ENCODE results near the gene PKP3.
"Not testable (repeated sequence)": the region's sequence is repeated elsewhere in the genome, so short reads cannot be mapped to it uniquely, and the experiment has no call there.

Gene PKP3

GRCh38 chr11:428295-428694, 34.3 kb downstream of the PKP3 start:
- no peak overlapping the region for H3K27ac ChIP-seq (ENCODE audit: low read depth in 2 of 2, low read length in 2 of 2)
- H3K9ac ChIP-seq (ENCODE audit: low read depth in 1 of 2, low read length in 2 of 2) = no peak overlapping the region
- no peaks in the 10 kb centered on the region for H3K4me1 ChIP-seq (ENCODE audit: control insufficient read depth in 2 of 2, insufficient read depth in 2 of 2, low read length in 2 of 2)
- H3K9me3 ChIP-seq (ENCODE audit: control insufficient read depth in 2 of 2, low read length in 2 of 2) = no peaks in the 10 kb centered on the region
- no peak overlapping the region for H3K4me3 ChIP-seq (ENCODE audit: low read length in 2 of 2)
- no peaks in the 10 kb centered on the region for H3K27me3 ChIP-seq (ENCODE audit: control insufficient read depth in 2 of 2, insufficient read depth in 2 of 2, low read length in 2 of 2)
- H3K36me3 ChIP-seq (ENCODE audit: control insufficient read depth in 2 of 2, insufficient read depth in 2 of 2, low read length in 2 of 2) = peaks cover under 1 to 8% of the 10 kb centered on the region in 2 donors

- no peak overlapping the region for H3K4me3 ChIP-seq (ENCODE audit: low read length in 2 of 2)
- no peaks in the 10 kb centered on the region for H3K4me1 ChIP-seq (ENCODE audit: control insufficient read depth in 2 of 2, insufficient read depth in 2 of 2, low read length in 2 of 2)
- no peak overlapping the region for H3K27ac ChIP-seq (ENCODE audit: low read depth in 2 of 2, low read length in 2 of 2)
- H3K9me3 ChIP-seq (ENCODE audit: control insufficient read depth in 2 of 2, low read length in 2 of 2) = no peaks in the 10 kb centered on the region
- H3K27me3 ChIP-seq (ENCODE audit: control insufficient read depth in 2 of 2, insufficient read depth in 2 of 2, low read length in 2 of 2) = no peaks in the 10 kb centered on the region
- peaks cover 0 to 8% of the 10 kb centered on the region in 2 donors for H3K36me3 ChIP-seq (ENCODE audit: control insufficient read depth in 2 of 2, insufficient read depth in 2 of 2, low read length in 2 of 2)
- H3K9ac ChIP-seq (ENCODE audit: low read depth in 1 of 2, low read length in 2 of 2) = no peak overlapping the region
These were observed 35.4 kb downstream of the PKP3 start for GRCh38 chr11:429391-429790.

GRCh38 chr11:429931-430456, 36.0 kb downstream of the PKP3 start:
- Histone ChIP-seq H3K36me3 (ENCODE audit: control insufficient read depth in 2 of 2, insufficient read depth in 2 of 2, low read length in 2 of 2) (peaks cover 0 to 8% of the 10 kb centered on the region in 2 donors), H3K27ac (ENCODE audit: low read depth in 2 of 2, low read length in 2 of 2) (no peak overlapping the region), H3K4me3 (ENCODE audit: low read length in 2 of 2) (no peak overlapping the region), H3K4me1 (ENCODE audit: control insufficient read depth in 2 of 2, insufficient read depth in 2 of 2, low read length in 2 of 2) (no peaks in the 10 kb centered on the region), H3K9ac (ENCODE audit: low read depth in 1 of 2, low read length in 2 of 2) (no peak overlapping the region), H3K27me3 (ENCODE audit: control insufficient read depth in 2 of 2, insufficient read depth in 2 of 2, low read length in 2 of 2) (no peaks in the 10 kb centered on the region), H3K9me3 (ENCODE audit: control insufficient read depth in 2 of 2, low read length in 2 of 2) (no peaks in the 10 kb centered on the region)

- Histone ChIP-seq H3K9ac (ENCODE audit: low read depth in 1 of 2, low read length in 2 of 2) (no peak overlapping the region), H3K4me3 (ENCODE audit: low read length in 2 of 2) (no peak overlapping the region), H3K4me1 (ENCODE audit: control insufficient read depth in 2 of 2, insufficient read depth in 2 of 2, low read length in 2 of 2) (no peaks in the 10 kb centered on the region), H3K36me3 (ENCODE audit: control insufficient read depth in 2 of 2, insufficient read depth in 2 of 2, low read length in 2 of 2) (peaks cover 0 to 8% of the 10 kb centered on the region in 2 donors), H3K9me3 (ENCODE audit: control insufficient read depth in 2 of 2, low read length in 2 of 2) (no peaks in the 10 kb centered on the region), H3K27ac (ENCODE audit: low read depth in 2 of 2, low read length in 2 of 2) (no peak overlapping the region), H3K27me3 (ENCODE audit: control insufficient read depth in 2 of 2, insufficient read depth in 2 of 2, low read length in 2 of 2) (no peaks in the 10 kb centered on the region)
These were observed 37.9 kb downstream of the PKP3 start for GRCh38 chr11:431921-432320.

- Histone ChIP-seq H3K4me3 (ENCODE audit: low read length in 2 of 2) (no peak overlapping the region), H3K36me3 (ENCODE audit: control insufficient read depth in 2 of 2, insufficient read depth in 2 of 2, low read length in 2 of 2) (peaks cover 0 to 5% of the 10 kb centered on the region in 2 donors), H3K9ac (ENCODE audit: low read depth in 1 of 2, low read length in 2 of 2) (no peak overlapping the region), H3K4me1 (ENCODE audit: control insufficient read depth in 2 of 2, insufficient read depth in 2 of 2, low read length in 2 of 2) (no peaks in the 10 kb centered on the region), H3K9me3 (ENCODE audit: control insufficient read depth in 2 of 2, low read length in 2 of 2) (no peaks in the 10 kb centered on the region), H3K27ac (ENCODE audit: low read depth in 2 of 2, low read length in 2 of 2) (no peak overlapping the region), H3K27me3 (ENCODE audit: control insufficient read depth in 2 of 2, insufficient read depth in 2 of 2, low read length in 2 of 2) (no peaks in the 10 kb centered on the region)
These were observed 38.6 kb downstream of the PKP3 start for GRCh38 chr11:432501-433100.

- Histone ChIP-seq H3K27me3 (ENCODE audit: control insufficient read depth in 2 of 2, insufficient read depth in 2 of 2, low read length in 2 of 2) (no peaks in the 10 kb centered on the region), H3K27ac (ENCODE audit: low read depth in 2 of 2, low read length in 2 of 2) (no peak overlapping the region), H3K9ac (ENCODE audit: low read depth in 1 of 2, low read length in 2 of 2) (no peak overlapping the region), H3K4me1 (ENCODE audit: control insufficient read depth in 2 of 2, insufficient read depth in 2 of 2, low read length in 2 of 2) (no peaks in the 10 kb centered on the region), H3K4me3 (ENCODE audit: low read length in 2 of 2) (no peak overlapping the region), H3K36me3 (ENCODE audit: control insufficient read depth in 2 of 2, insufficient read depth in 2 of 2, low read length in 2 of 2) (peaks cover 0 to 5% of the 10 kb centered on the region in 2 donors), H3K9me3 (ENCODE audit: control insufficient read depth in 2 of 2, low read length in 2 of 2) (no peaks in the 10 kb centered on the region)
These were observed 39.1 kb downstream of the PKP3 start for GRCh38 chr11:433111-433510.

- H3K27me3 ChIP-seq (ENCODE audit: control insufficient read depth in 2 of 2, insufficient read depth in 2 of 2, low read length in 2 of 2) = no peaks in the 10 kb centered on the region
- no peaks in the 10 kb centered on the region for H3K9me3 ChIP-seq (ENCODE audit: control insufficient read depth in 2 of 2, low read length in 2 of 2)
- H3K27ac ChIP-seq (ENCODE audit: low read depth in 2 of 2, low read length in 2 of 2) = no peak overlapping the region
- H3K9ac ChIP-seq (ENCODE audit: low read depth in 1 of 2, low read length in 2 of 2) = no peak overlapping the region
- no peaks in the 10 kb centered on the region for H3K4me1 ChIP-seq (ENCODE audit: control insufficient read depth in 2 of 2, insufficient read depth in 2 of 2, low read length in 2 of 2)
- peaks cover 0 to 5% of the 10 kb centered on the region in 2 donors for H3K36me3 ChIP-seq (ENCODE audit: control insufficient read depth in 2 of 2, insufficient read depth in 2 of 2, low read length in 2 of 2)
- H3K4me3 ChIP-seq (ENCODE audit: low read length in 2 of 2) = no peak overlapping the region
These were observed 39.6 kb downstream of the PKP3 start for GRCh38 chr11:433641-434040.

- no peaks in the 10 kb centered on the region for H3K27me3 ChIP-seq (ENCODE audit: control insufficient read depth in 2 of 2, insufficient read depth in 2 of 2, low read length in 2 of 2)
- no peaks in the 10 kb centered on the region for H3K9me3 ChIP-seq (ENCODE audit: control insufficient read depth in 2 of 2, low read length in 2 of 2)
- no peak overlapping the region for H3K9ac ChIP-seq (ENCODE audit: low read depth in 1 of 2, low read length in 2 of 2)
- peaks cover 0 to 5% of the 10 kb centered on the region in 2 donors for H3K36me3 ChIP-seq (ENCODE audit: control insufficient read depth in 2 of 2, insufficient read depth in 2 of 2, low read length in 2 of 2)
- H3K4me1 ChIP-seq (ENCODE audit: control insufficient read depth in 2 of 2, insufficient read depth in 2 of 2, low read length in 2 of 2) = peaks cover 0 to 1% of the 10 kb centered on the region in 2 donors
- no peak overlapping the region for H3K27ac ChIP-seq (ENCODE audit: low read depth in 2 of 2, low read length in 2 of 2)
- H3K4me3 ChIP-seq (ENCODE audit: low read length in 2 of 2) = no peak overlapping the region
These were observed 40.5 kb downstream of the PKP3 start for GRCh38 chr11:434496-434895.

GRCh38 chr11:434999-435740, 41.2 kb downstream of the PKP3 start:
- not testable (repeated sequence) for H3K9me3 ChIP-seq (ENCODE audit: control insufficient read depth in 2 of 2, low read length in 2 of 2); H3K27ac ChIP-seq (ENCODE audit: low read depth in 2 of 2, low read length in 2 of 2); H3K36me3 ChIP-seq (ENCODE audit: control insufficient read depth in 2 of 2, insufficient read depth in 2 of 2, low read length in 2 of 2); H3K4me1 ChIP-seq (ENCODE audit: control insufficient read depth in 2 of 2, insufficient read depth in 2 of 2, low read length in 2 of 2); H3K9ac ChIP-seq (ENCODE audit: low read depth in 1 of 2, low read length in 2 of 2); H3K4me3 ChIP-seq (ENCODE audit: low read length in 2 of 2); H3K27me3 ChIP-seq (ENCODE audit: control insufficient read depth in 2 of 2, insufficient read depth in 2 of 2, low read length in 2 of 2)

GRCh38 chr11:437228-437870, 43.3 kb downstream of the PKP3 start:
- Histone ChIP-seq H3K9me3 (ENCODE audit: control insufficient read depth in 2 of 2, low read length in 2 of 2) (no peaks in the 10 kb centered on the region), H3K4me1 (ENCODE audit: control insufficient read depth in 2 of 2, insufficient read depth in 2 of 2, low read length in 2 of 2) (peaks cover 8 to 11% of the 10 kb centered on the region in 2 donors), H3K36me3 (ENCODE audit: control insufficient read depth in 2 of 2, insufficient read depth in 2 of 2, low read length in 2 of 2) (peaks cover 0 to 3% of the 10 kb centered on the region in 2 donors), H3K9ac (ENCODE audit: low read depth in 1 of 2, low read length in 2 of 2) (no peak overlapping the region), H3K4me3 (ENCODE audit: low read length in 2 of 2) (no peak overlapping the region), H3K27ac (ENCODE audit: low read depth in 2 of 2, low read length in 2 of 2) (no peak overlapping the region), H3K27me3 (ENCODE audit: control insufficient read depth in 2 of 2, insufficient read depth in 2 of 2, low read length in 2 of 2) (no peaks in the 10 kb centered on the region)
